ENCODE measurements around the gene RTEL1.

The RTEL1 gene

DNA sequence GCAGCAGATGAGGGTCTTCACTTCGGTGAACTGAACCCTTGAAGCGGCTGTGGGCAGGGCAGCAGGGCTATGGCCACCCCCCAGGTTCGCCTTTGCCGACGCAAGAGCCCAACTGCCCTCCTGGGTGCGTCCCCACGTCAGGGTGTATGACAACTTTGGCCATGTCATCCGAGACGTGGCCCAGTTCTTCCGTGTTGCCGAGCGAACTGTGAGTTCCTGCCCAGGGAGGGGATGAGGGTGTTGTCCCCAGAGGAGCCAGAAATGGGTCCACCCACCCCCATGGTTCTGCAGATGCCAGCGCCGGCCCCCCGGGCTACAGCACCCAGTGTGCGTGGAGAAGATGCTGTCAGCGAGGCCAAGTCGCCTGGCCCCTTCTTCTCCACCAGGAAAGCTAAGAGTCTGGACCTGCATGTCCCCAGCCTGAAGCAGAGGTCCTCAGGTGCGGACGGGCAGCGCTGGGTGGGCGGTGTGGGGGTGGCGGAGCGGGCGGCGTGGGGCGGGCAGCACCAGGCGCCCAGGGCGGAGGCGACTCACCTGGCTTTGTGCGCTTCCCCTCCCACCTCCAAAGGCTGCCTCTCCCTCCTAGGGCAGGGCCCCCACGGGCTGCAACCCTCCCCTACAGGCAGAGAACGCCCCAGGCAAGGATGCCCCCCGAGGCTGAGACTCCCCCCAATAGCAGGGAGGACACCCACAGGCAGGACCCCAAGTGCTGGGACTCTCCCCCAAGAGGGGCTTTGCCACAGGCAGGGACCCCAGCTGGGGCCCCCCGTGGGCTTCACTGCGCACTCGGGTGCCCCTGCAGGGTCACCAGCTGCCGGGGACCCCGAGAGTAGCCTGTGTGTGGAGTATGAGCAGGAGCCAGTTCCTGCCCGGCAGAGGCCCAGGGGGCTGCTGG lies 32.1 kb downstream of the RTEL1 start:
- H3K4me3 ChIP-seq (ENCODE audit: low read depth, low read length) = no peak overlapping the region
- TF ChIP-seq, protein P1, sequence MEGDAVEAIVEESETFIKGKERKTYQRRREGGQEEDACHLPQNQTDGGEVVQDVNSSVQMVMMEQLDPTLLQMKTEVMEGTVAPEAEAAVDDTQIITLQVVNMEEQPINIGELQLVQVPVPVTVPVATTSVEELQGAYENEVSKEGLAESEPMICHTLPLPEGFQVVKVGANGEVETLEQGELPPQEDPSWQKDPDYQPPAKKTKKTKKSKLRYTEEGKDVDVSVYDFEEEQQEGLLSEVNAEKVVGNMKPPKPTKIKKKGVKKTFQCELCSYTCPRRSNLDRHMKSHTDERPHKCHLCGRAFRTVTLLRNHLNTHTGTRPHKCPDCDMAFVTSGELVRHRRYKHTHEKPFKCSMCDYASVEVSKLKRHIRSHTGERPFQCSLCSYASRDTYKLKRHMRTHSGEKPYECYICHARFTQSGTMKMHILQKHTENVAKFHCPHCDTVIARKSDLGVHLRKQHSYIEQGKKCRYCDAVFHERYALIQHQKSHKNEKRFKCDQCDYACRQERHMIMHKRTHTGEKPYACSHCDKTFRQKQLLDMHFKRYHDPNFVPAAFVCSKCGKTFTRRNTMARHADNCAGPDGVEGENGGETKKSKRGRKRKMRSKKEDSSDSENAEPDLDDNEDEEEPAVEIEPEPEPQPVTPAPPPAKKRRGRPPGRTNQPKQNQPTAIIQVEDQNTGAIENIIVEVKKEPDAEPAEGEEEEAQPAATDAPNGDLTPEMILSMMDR (IDR thresholded peaks at IDR 0.05; ENCODE audit: low read depth, low read length) = no peak

DNA sequence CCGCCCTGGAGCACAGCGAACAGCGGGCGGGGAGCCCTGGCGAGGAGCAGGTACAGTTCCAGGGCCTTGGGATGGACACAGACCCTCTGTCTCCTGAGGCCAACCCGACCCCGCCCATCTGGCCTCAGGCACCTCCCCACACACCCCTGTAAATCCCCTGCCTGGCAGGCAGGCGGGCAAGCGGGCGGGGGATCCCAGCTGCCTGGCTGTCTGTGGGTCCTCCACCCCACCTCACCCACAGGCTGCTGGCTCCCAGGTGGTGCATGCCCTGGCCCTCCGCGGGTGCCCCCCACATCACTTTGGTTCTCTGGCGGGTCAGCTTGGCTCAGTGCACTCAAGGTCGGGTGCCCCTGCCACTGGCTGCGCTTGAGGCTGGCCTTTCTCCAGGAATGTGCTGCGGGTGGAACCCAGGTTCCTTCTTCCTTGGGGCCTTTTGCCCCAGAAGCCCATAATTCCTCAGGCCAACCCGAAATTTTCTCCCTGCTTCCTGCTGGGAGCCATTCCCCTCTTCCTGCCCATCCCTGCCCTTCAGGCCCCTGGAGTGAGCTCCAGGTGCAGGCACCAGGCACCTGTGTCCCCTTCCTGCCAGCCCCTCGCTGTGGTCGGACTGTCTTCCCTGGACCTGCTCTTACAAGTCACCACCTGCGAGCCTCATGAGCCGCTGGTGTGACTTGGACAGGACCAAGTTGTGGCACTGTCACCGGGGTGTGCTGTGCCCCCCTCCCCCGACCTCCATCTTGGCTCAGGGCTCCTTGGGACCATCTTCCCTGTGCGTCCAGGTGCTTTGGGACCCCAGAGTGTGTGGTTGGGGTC lies 33.0 kb downstream of the RTEL1 start:
- TF ChIP-seq, protein P1 (IDR thresholded peaks at IDR 0.05; ENCODE audit: low read depth, low read length) = no peak
- H3K4me3 ChIP-seq (ENCODE audit: low read depth, low read length) = no peak overlapping the region

DNA sequence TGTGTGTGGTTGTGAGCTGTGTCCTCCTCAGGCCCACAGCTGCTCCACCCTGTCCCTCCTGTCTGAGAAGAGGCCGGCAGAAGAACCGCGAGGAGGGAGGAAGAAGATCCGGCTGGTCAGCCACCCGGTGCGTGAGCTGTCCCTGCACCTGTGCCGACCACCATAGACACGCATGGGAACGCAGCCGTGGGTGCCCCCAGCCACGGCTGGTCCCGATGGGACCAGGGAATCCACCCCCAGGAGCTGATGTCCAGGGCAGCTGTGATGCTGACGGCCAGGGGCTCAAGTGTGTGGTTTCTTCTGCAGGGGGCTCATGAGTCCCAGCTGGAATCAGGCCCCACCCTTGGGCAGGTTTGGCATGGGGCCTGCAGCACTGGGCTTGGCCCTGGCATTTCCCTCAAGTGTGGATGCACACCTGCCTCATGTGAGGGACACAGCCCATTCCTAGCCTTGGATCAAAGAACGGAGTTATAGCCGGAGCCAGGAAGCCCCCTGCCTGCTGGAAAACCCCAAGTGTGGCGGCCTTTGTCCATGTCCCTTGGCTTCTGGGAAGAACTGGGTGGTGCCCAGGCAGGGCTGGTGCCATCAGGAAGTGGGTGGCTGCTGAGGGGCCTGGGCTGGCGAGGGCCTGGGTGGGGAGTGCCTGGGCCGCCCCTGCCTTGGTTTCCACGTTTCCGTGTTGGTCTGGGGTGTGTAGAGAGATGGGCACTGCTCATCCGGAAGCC lies 33.8 kb downstream of the RTEL1 start:
- TF ChIP-seq, protein P1 (IDR thresholded peaks at IDR 0.05; ENCODE audit: low read depth, low read length) = no peak
- no peak overlapping the region for H3K4me3 ChIP-seq (ENCODE audit: low read depth, low read length)

DNA sequence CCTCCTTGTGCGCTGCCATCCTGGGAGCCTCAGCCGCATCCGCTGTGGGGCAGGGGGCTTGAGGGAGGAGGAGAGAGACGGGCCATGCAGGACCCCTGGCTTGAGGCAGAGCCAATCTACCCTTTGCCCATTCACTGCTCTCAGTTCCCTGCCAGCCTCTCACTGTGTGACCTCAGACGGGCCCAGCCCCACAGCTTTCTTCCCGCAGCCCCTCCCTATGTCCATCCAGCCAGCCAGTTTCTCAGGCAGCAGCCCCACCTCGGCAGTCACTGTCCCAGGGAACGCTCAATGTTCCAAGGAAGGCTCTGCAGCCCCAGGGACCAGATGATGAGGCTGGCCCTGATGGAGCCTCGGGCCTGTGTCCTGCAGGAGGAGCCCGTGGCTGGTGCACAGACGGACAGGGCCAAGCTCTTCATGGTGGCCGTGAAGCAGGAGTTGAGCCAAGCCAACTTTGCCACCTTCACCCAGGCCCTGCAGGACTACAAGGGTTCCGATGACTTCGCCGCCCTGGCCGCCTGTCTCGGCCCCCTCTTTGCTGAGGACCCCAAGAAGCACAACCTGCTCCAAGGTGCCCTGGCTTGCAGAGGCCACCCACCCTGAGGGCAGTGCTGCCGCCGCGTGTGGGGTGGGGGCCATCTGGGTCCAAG lies 34.4 kb downstream of the RTEL1 start:
- no peak overlapping the region for H3K4me3 ChIP-seq (ENCODE audit: low read depth, low read length)
- TF ChIP-seq, protein P1 (IDR thresholded peaks at IDR 0.05; ENCODE audit: low read depth, low read length) = no peak

DNA sequence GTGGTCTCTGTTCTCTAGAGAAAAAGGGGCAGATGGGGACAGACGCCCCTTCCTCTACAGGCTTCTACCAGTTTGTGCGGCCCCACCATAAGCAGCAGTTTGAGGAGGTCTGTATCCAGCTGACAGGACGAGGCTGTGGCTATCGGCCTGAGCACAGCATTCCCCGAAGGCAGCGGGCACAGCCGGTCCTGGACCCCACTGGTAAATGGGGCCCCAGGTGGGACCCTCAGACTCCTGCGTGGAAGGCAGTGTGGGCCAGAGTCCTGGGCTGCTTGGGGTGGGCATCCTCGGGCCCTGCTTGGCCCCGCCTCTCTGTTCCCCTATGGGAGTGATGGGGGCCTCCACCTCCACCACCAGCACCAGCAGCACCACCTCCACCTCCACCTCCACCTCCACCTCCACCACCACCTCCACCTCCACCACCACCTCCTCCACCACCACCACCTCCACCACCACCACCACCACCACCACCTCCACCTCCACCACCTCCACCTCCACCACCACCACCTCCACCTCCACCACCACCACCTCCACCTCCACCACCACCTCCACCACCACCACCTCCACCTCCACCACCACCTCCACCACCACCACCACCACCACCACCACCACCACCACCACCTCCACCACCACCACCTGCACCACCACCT lies 35.1 kb downstream of the RTEL1 start:
- no peak overlapping the region for H3K4me3 ChIP-seq (ENCODE audit: low read depth, low read length)
- TF ChIP-seq, protein P1 (IDR thresholded peaks at IDR 0.05; ENCODE audit: low read depth, low read length) = no peak

DNA sequence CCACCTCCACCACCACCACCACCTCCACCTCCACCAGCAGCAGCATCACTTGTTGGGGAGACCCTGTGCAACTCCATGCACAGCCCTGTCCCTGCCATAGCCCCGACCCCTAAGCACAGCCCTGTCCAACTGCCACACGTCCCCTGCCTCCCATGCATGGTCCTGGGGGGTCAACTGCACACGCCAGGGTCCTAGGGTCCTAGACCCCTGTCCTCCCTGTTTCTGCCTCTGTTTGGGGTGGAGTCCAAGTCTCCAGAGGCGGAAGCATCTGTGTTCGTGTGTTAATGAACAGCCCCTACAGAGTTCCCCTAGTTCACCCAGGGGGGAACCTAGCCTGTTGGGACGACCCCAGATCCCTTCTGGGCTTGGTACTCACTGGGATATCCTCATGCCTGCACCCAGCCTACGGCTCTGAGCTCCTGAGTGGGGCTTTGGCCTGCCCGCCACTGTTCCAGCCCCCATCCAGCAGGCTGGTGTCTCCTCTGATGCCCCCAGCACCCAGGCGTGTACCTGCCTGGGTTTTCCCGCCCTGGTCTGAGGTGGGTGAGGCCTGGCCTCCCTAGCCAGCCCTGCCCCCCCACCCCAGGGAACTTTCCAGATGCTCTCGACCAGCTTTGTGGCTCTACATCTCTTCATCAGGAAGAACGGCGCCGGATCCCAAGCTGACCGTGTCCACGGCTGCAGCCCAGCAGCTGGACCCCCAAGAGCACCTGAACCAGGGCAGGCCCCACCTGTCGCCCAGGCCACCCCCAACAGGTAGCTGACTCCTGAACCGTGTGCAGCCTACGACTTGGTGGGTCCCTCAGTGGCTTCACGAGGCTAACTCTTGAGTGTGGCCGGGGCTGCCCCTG lies 35.8 kb downstream of the RTEL1 start:
- H3K4me3 ChIP-seq (ENCODE audit: low read depth, low read length) = no peak overlapping the region
- TF ChIP-seq, protein P1 (IDR thresholded peaks at IDR 0.05; ENCODE audit: low read depth, low read length) = no peak
